Transverse colon (tissue), 3 donors: Measurements from ENCODE around the gene NCK2.

Experiments
- POLR2A ChIP-seq: fragments of 450-650 bp; IDR thresholded peaks from one replicate; pipeline ENCODE4 v1.6.1; 2016; ENCODE audit warnings: antibody characterized with exemption, mild to moderate bottlenecking, moderate library complexity
- TF ChIP-seq, protein P1 (sequence below), 5 experiments: fragments of 200-600 bp in 3 of 5; fragments of 450-650 bp in 2 of 5; sonication (generic) in 3 of 5; IDR thresholded peaks; 1 replicate in 2 of 5; 2 replicates in 3 of 5; pipeline ENCODE4 v1.5.1; 2016 to 2017; ENCODE audit warnings: antibody characterized with exemption in 5 of 5, inconsistent platforms in 3 of 5, mild to moderate bottlenecking in 2 of 5, moderate library complexity in 1 of 5

DNA sequence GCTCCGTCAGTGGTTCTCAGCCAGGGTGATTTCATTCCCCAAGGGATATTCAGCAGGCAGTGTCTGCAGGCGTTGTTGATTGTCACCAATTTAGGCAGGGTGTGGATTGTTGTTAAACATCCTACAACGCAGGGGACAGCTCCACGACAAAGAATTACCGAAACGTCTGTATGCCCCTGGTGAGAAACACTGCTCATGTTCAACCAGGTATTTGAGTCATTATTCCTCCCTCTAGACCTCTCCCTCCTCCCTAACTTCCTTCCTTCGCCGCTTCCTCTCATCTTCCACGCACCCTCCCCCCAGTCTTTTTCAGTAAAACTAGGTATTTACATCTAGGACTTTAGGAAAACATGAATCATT is 50.8 kb downstream of the NCK2 start:
- TF ChIP-seq POLR2A: no peak
- TF ChIP-seq, protein P1, sequence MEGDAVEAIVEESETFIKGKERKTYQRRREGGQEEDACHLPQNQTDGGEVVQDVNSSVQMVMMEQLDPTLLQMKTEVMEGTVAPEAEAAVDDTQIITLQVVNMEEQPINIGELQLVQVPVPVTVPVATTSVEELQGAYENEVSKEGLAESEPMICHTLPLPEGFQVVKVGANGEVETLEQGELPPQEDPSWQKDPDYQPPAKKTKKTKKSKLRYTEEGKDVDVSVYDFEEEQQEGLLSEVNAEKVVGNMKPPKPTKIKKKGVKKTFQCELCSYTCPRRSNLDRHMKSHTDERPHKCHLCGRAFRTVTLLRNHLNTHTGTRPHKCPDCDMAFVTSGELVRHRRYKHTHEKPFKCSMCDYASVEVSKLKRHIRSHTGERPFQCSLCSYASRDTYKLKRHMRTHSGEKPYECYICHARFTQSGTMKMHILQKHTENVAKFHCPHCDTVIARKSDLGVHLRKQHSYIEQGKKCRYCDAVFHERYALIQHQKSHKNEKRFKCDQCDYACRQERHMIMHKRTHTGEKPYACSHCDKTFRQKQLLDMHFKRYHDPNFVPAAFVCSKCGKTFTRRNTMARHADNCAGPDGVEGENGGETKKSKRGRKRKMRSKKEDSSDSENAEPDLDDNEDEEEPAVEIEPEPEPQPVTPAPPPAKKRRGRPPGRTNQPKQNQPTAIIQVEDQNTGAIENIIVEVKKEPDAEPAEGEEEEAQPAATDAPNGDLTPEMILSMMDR (IDR thresholded peaks at IDR 0.05): no peak
